ENCODE data around the gene VAV1. TPM values are rescaled to one million over a fixed set of nuclear protein-coding genes. Genes with fewer than 3 reads are reported as not detected.

VAV1 gene
- total RNA-seq, 1 experiment from 2014 or later: 0.83 TPM

DNA sequence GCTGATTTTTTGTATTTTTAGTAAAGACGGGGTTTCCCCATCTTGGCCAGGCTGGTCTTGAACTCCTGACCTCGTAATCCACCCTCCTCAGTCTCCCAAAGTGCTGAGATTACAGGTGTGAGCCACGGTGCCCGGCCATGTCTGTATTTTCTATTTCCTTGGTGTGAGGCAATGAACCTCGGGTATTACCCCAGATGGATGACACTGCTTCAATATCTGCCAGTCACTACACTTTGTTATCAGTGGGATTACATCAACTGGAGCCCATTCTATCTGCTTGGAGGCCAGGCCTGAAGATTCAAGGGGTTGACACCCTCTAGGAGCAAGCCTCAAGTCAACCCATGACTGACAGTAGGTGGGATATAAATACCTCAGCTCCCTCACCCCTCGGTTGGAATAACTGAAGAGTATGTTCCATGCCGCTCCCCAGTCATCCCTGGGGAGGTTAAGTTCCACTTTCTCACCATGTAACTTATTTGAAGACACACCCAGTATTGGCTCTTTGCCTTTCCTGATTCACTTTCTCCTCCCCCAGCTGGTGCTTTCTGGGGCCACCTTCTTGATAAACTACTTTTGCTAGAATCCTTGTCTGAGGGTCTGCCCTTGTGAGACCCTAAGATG, 113.9 kb downstream of the VAV1 start:
- Mint-ChIP-seq H3K27ac (no peak overlapping the region), H3K27me3 (ENCODE audit: low read depth) (peaks cover 7% of the 10 kb centered on the region), H3K9me3 (peaks cover 63% of the 10 kb centered on the region), H3K36me3 (peaks cover 49% of the 10 kb centered on the region), H3K4me1 (no peaks in the 10 kb centered on the region), H3K4me3 (no peak overlapping the region)
- ATAC-seq (no peak), DNase-seq (ENCODE audit: low spot score) (no peak)
- POLR2A ChIA-PET: no interaction called here
- CTCF ChIA-PET: no interaction called here
- TF ChIP-seq SOX15 (CRISPR knock-in tag; IDR thresholded peaks at IDR 0.05) (no peak), TP53 (CRISPR knock-in tag; IDR thresholded peaks at IDR 0.05) (no peak), TEAD4 (CRISPR knock-in tag; IDR thresholded peaks at IDR 0.05) (no peak), JUN (CRISPR knock-in tag; IDR thresholded peaks at IDR 0.05) (no peak), GRHL2 (CRISPR knock-in tag; IDR thresholded peaks at IDR 0.05; ENCODE audit: insufficient replicate concordance, severe bottlenecking) (no peak), ELF4 (CRISPR knock-in tag; IDR thresholded peaks at IDR 0.05; ENCODE audit: low read depth) (no peak), SMAD4 (CRISPR knock-in tag; IDR thresholded peaks at IDR 0.05) (no peak), ZNF396 (CRISPR knock-in tag; IDR thresholded peaks at IDR 0.05; ENCODE audit: borderline replicate concordance) (no peak), GTF2I (CRISPR knock-in tag; conservative IDR thresholded peaks at IDR 0.05) (no peak)
- TF ChIP-seq, protein P1, sequence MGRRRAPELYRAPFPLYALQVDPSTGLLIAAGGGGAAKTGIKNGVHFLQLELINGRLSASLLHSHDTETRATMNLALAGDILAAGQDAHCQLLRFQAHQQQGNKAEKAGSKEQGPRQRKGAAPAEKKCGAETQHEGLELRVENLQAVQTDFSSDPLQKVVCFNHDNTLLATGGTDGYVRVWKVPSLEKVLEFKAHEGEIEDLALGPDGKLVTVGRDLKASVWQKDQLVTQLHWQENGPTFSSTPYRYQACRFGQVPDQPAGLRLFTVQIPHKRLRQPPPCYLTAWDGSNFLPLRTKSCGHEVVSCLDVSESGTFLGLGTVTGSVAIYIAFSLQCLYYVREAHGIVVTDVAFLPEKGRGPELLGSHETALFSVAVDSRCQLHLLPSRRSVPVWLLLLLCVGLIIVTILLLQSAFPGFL (CRISPR knock-in tag; IDR thresholded peaks at IDR 0.05; ENCODE audit: borderline replicate concordance): no peak
- TF ChIP-seq, protein P2, sequence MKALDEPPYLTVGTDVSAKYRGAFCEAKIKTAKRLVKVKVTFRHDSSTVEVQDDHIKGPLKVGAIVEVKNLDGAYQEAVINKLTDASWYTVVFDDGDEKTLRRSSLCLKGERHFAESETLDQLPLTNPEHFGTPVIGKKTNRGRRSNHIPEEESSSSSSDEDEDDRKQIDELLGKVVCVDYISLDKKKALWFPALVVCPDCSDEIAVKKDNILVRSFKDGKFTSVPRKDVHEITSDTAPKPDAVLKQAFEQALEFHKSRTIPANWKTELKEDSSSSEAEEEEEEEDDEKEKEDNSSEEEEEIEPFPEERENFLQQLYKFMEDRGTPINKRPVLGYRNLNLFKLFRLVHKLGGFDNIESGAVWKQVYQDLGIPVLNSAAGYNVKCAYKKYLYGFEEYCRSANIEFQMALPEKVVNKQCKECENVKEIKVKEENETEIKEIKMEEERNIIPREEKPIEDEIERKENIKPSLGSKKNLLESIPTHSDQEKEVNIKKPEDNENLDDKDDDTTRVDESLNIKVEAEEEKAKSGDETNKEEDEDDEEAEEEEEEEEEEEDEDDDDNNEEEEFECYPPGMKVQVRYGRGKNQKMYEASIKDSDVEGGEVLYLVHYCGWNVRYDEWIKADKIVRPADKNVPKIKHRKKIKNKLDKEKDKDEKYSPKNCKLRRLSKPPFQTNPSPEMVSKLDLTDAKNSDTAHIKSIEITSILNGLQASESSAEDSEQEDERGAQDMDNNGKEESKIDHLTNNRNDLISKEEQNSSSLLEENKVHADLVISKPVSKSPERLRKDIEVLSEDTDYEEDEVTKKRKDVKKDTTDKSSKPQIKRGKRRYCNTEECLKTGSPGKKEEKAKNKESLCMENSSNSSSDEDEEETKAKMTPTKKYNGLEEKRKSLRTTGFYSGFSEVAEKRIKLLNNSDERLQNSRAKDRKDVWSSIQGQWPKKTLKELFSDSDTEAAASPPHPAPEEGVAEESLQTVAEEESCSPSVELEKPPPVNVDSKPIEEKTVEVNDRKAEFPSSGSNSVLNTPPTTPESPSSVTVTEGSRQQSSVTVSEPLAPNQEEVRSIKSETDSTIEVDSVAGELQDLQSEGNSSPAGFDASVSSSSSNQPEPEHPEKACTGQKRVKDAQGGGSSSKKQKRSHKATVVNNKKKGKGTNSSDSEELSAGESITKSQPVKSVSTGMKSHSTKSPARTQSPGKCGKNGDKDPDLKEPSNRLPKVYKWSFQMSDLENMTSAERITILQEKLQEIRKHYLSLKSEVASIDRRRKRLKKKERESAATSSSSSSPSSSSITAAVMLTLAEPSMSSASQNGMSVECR (CRISPR knock-in tag; IDR thresholded peaks at IDR 0.05; ENCODE audit: borderline replicate concordance): no peak
- TF ChIP-seq, protein P3, sequence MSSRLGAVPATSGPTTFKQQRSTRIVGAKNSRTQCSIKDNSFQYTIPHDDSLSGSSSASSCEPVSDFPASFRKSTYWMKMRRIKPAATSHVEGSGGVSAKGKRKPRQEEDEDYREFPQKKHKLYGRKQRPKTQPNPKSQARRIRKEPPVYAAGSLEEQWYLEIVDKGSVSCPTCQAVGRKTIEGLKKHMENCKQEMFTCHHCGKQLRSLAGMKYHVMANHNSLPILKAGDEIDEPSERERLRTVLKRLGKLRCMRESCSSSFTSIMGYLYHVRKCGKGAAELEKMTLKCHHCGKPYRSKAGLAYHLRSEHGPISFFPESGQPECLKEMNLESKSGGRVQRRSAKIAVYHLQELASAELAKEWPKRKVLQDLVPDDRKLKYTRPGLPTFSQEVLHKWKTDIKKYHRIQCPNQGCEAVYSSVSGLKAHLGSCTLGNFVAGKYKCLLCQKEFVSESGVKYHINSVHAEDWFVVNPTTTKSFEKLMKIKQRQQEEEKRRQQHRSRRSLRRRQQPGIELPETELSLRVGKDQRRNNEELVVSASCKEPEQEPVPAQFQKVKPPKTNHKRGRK (CRISPR knock-in tag; IDR thresholded peaks at IDR 0.05; ENCODE audit: borderline replicate concordance): no peak
- TF ChIP-seq, protein P4, sequence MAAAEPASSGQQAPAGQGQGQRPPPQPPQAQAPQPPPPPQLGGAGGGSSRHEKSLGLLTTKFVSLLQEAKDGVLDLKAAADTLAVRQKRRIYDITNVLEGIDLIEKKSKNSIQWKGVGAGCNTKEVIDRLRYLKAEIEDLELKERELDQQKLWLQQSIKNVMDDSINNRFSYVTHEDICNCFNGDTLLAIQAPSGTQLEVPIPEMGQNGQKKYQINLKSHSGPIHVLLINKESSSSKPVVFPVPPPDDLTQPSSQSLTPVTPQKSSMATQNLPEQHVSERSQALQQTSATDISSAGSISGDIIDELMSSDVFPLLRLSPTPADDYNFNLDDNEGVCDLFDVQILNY (CRISPR knock-in tag; IDR thresholded peaks at IDR 0.05): no peak

DNA sequence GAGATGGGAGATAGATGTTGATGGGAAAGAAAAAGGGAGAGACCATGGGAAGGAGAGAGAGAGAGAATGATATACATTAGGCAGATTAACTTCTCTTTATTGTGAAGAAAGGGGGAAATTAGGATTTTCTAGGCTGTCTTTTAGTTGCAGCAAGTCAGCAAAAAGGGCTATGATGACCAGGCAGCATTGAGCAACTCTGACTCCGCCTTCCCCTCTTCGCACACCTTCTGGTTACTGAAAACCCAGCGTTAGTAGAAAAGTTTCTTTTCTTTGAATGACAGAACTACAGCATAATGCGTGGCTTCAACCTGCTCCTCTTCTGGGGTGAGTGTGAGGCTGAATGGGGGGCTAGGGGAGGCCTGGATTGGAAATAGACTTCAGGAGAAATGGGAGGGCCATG, 114.8 kb downstream of the VAV1 start, which contains the start of gene ADGRE1:
TSS of gene ADGRE1 (plus strand) at position 264 of the 400 bp plus-strand sequence. CDS start at position 294, 30 bp downstream.
- no peak within 1 kb of the TSS for H3K4me3 Mint-ChIP-seq
- no peaks in the 10 kb centered on the region for H3K4me1 Mint-ChIP-seq
- H3K27me3 Mint-ChIP-seq (ENCODE audit: low read depth): peaks cover 5% of the 10 kb centered on the region
- DNase-seq (ENCODE audit: low spot score): no peak
- no peak within 1 kb of the TSS for H3K27ac Mint-ChIP-seq
- CTCF ChIA-PET: no interaction called here
- H3K9me3 Mint-ChIP-seq: peaks cover 69% of the 10 kb centered on the region
- H3K36me3 Mint-ChIP-seq: peaks cover 55% of the 10 kb centered on the region
- ATAC-seq: no peak
- POLR2A ChIA-PET: no interaction called here
- TF ChIP-seq SP1 (CRISPR knock-in tag; conservative IDR thresholded peaks at IDR 0.05) (no peak), KAT7 (CRISPR knock-in tag; IDR thresholded peaks at IDR 0.05; ENCODE audit: borderline replicate concordance) (no peak), NFATC4 (CRISPR knock-in tag; IDR thresholded peaks at IDR 0.05) (no peak), ETV6 (CRISPR knock-in tag; IDR thresholded peaks at IDR 0.05) (no peak), NR1H2 (CRISPR knock-in tag; IDR thresholded peaks at IDR 0.05) (no peak), JUN (CRISPR knock-in tag; IDR thresholded peaks at IDR 0.05) (no peak), TP53 (CRISPR knock-in tag; IDR thresholded peaks at IDR 0.05) (no peak), RORB (CRISPR knock-in tag; IDR thresholded peaks at IDR 0.05) (no peak), RELA (CRISPR knock-in tag; IDR thresholded peaks at IDR 0.05; ENCODE audit: borderline replicate concordance) (no peak)
- TF ChIP-seq, protein P5, sequence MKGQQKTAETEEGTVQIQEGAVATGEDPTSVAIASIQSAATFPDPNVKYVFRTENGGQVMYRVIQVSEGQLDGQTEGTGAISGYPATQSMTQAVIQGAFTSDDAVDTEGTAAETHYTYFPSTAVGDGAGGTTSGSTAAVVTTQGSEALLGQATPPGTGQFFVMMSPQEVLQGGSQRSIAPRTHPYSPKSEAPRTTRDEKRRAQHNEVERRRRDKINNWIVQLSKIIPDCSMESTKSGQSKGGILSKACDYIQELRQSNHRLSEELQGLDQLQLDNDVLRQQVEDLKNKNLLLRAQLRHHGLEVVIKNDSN (CRISPR knock-in tag; IDR thresholded peaks at IDR 0.05): no peak
- TF ChIP-seq, protein P6, sequence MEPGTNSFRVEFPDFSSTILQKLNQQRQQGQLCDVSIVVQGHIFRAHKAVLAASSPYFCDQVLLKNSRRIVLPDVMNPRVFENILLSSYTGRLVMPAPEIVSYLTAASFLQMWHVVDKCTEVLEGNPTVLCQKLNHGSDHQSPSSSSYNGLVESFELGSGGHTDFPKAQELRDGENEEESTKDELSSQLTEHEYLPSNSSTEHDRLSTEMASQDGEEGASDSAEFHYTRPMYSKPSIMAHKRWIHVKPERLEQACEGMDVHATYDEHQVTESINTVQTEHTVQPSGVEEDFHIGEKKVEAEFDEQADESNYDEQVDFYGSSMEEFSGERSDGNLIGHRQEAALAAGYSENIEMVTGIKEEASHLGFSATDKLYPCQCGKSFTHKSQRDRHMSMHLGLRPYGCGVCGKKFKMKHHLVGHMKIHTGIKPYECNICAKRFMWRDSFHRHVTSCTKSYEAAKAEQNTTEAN (CRISPR knock-in tag; IDR thresholded peaks at IDR 0.05): no peak
- TF ChIP-seq, protein P7, sequence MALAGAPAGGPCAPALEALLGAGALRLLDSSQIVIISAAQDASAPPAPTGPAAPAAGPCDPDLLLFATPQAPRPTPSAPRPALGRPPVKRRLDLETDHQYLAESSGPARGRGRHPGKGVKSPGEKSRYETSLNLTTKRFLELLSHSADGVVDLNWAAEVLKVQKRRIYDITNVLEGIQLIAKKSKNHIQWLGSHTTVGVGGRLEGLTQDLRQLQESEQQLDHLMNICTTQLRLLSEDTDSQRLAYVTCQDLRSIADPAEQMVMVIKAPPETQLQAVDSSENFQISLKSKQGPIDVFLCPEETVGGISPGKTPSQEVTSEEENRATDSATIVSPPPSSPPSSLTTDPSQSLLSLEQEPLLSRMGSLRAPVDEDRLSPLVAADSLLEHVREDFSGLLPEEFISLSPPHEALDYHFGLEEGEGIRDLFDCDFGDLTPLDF (CRISPR knock-in tag; IDR thresholded peaks at IDR 0.05): no peak
- TF ChIP-seq, protein P8, sequence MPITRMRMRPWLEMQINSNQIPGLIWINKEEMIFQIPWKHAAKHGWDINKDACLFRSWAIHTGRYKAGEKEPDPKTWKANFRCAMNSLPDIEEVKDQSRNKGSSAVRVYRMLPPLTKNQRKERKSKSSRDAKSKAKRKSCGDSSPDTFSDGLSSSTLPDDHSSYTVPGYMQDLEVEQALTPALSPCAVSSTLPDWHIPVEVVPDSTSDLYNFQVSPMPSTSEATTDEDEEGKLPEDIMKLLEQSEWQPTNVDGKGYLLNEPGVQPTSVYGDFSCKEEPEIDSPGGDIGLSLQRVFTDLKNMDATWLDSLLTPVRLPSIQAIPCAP (CRISPR knock-in tag; IDR thresholded peaks at IDR 0.05): no peak
